GM21423 (cell line): Measurements from ENCODE around the gene MSX1.

ENCODE experiments used
- ATAC-seq: cut with Tn5 transposase; IDR thresholded peaks from one replicate; pipeline ENCODE4 v1.9.1; 2021; ENCODE audit warnings: mild to moderate bottlenecking, moderate library complexity; ENCODE audit not compliant: unreplicated experiment

Gene MSX1

DNA sequence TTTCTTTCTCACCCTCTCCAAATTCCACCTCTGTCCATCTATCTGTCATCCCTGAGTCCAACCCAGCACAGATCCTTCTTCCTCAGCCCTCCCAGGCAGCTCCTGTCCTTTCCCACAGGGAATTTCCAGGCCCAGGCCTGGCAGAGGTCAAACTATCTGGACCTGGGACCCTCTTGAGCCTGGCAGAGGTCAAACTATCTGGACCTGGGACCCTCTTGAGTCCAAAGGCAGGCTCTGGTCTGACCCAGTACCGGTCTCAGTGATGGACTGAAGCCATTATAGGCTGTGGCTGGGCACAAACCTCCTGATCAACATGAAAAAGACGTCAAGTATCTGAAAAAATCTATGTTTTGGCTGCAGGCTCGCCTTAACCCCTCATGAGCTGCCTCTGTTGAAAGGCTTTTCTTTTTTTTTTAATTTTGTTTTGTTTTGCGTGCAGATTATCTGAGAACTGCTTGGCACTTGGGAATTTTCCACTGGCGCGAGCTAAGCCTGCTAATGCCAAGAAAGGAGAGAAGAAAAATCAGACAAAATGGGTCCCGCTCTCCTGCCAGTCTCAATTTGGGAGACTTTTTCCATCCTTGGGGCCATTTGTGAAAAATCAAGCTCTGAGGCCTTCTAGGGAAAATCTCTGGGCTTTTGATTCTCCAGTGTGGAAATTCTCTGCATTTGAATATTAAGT, 31.2 kb downstream of the MSX1 start:
- ATAC-seq = no peak

DNA sequence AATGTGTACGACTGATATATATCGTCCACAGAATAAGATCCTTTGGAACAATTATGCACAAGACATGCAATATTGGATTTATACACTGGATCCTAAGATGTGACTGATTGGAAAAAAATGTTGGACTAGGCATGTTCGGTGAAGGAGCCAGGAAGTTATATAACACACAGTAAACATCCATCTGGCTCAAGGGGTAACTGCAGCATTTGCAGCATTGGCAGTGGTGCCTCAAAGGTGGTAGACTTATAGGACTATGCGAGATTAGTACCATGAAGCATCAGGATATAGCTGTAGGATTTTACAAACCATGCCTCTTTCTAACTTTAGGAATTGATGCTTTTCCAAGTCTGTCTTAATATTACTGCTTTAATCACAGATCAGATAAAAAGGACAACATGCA, 34.3 kb downstream of the MSX1 start:
- no peak for ATAC-seq

DNA sequence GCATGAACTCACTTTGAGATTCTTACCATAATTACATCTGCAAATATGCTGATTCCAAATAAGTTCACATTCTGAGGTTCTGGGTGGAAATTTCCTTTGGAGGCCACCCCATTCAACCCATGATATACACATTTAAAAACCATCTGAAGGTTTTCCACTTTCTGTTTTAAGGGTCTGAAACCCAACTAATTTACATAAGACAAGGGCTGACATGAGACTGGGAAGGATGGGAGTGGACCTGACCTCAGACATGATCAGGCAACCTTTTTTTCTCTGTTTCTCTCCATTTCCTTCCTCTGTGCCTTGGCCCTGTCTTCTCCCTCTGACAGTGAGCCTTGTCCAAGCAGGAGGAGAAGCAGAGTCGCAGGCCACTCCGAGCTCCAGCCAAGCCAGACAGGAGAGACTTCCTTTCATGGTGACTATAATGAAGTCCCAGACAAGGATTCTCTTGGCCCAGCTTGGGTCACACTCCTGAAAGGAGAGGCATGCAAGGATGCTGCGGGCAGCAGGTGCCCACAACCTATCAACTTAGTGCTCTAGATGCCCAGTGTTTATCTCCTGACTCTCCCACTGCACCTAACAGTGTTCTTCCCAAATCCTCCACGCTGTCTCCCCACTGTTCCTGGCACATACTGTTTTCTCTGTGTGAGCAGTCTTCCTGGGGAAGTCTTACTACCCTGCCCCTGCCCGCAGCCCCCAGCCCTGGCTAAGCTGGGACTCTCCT, 39.9 kb downstream of the MSX1 start:
- no peak for ATAC-seq

- no peak for ATAC-seq
Observed at GRCh38 chr4:4901877-4902276, 42.4 kb downstream of the MSX1 start.

GRCh38 chr4:4912155-4912554, 52.7 kb downstream of the MSX1 start:
- no peak for ATAC-seq

DNA sequence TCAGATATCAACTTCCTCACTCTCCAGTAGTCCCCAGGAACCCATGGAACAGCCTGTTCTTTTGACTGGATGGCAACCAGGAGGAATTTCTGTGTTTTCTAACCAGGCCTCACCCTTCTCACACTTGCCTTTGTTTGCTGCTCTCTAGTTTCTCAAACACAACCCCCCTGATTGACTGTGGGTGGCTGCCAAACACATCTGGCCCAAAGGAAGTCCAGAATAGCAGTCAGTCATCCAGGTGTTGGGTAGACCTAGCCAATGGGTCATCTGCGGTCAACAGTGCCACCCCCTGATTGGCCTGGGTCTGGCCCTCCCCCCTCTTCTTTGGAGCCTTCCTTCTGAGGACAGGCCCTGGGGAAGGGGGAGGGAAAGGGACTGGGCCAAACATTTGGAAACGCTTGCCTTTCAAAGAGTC, 53.7 kb downstream of the MSX1 start:
- no peak for ATAC-seq
